Measurements from ENCODE around the gene CA5B.
"Not testable (repeated sequence)": the region's sequence is repeated elsewhere in the genome, so short reads cannot be mapped to it uniquely, and the experiment has no call there.

DNA sequence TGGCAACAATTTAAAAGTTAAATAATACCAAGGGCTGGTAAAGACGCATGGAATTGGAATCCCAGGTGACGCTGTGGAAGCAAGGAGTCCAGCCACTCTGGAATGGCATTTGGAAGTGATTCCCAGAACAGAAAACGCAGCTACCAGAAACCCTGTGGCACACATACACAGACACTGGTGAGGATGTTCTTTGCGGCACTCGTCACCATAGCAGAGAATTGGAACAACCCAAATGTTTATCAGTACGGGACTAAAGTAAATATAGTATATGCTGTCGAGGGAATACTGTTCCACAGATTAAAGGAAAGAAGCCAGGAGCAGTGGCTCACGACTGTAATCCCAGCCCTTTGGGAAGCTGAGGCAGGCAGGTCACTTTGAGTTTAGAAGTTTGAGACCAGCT, 33.8 kb upstream of the CA5B start:
- not testable (repeated sequence) for TF ChIP-seq EZH2 (IDR thresholded peaks at IDR 0.05; ENCODE audit: borderline replicate concordance, control insufficient read depth, low read depth, low read length); TAF1 (IDR thresholded peaks at IDR 0.05; ENCODE audit: borderline replicate concordance, low read depth, low read length); LARP7 (IDR thresholded peaks at IDR 0.05); ATF7 (IDR thresholded peaks at IDR 0.05; ENCODE audit: low read depth); POLR2A (IDR thresholded peaks at IDR 0.05; ENCODE audit: low read depth, low read length); SP1 (IDR thresholded peaks at IDR 0.05; ENCODE audit: low read depth, low read length)
- TF ChIP-seq, protein P1, sequence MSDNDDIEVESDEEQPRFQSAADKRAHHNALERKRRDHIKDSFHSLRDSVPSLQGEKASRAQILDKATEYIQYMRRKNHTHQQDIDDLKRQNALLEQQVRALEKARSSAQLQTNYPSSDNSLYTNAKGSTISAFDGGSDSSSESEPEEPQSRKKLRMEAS (IDR thresholded peaks at IDR 0.05; ENCODE audit: low read depth, low read length) = not testable (repeated sequence)
- TF ChIP-seq, protein P2, sequence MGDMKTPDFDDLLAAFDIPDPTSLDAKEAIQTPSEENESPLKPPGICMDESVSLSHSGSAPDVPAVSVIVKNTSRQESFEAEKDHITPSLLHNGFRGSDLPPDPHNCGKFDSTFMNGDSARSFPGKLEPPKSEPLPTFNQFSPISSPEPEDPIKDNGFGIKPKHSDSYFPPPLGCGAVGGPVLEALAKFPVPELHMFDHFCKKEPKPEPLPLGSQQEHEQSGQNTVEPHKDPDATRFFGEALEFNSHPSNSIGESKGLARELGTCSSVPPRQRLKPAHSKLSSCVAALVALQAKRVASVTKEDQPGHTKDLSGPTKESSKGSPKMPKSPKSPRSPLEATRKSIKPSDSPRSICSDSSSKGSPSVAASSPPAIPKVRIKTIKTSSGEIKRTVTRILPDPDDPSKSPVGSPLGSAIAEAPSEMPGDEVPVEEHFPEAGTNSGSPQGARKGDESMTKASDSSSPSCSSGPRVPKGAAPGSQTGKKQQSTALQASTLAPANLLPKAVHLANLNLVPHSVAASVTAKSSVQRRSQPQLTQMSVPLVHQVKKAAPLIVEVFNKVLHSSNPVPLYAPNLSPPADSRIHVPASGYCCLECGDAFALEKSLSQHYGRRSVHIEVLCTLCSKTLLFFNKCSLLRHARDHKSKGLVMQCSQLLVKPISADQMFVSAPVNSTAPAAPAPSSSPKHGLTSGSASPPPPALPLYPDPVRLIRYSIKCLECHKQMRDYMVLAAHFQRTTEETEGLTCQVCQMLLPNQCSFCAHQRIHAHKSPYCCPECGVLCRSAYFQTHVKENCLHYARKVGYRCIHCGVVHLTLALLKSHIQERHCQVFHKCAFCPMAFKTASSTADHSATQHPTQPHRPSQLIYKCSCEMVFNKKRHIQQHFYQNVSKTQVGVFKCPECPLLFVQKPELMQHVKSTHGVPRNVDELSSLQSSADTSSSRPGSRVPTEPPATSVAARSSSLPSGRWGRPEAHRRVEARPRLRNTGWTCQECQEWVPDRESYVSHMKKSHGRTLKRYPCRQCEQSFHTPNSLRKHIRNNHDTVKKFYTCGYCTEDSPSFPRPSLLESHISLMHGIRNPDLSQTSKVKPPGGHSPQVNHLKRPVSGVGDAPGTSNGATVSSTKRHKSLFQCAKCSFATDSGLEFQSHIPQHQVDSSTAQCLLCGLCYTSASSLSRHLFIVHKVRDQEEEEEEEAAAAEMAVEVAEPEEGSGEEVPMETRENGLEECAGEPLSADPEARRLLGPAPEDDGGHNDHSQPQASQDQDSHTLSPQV (IDR thresholded peaks at IDR 0.05) = not testable (repeated sequence)
- TF ChIP-seq, protein P3, sequence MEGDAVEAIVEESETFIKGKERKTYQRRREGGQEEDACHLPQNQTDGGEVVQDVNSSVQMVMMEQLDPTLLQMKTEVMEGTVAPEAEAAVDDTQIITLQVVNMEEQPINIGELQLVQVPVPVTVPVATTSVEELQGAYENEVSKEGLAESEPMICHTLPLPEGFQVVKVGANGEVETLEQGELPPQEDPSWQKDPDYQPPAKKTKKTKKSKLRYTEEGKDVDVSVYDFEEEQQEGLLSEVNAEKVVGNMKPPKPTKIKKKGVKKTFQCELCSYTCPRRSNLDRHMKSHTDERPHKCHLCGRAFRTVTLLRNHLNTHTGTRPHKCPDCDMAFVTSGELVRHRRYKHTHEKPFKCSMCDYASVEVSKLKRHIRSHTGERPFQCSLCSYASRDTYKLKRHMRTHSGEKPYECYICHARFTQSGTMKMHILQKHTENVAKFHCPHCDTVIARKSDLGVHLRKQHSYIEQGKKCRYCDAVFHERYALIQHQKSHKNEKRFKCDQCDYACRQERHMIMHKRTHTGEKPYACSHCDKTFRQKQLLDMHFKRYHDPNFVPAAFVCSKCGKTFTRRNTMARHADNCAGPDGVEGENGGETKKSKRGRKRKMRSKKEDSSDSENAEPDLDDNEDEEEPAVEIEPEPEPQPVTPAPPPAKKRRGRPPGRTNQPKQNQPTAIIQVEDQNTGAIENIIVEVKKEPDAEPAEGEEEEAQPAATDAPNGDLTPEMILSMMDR (IDR thresholded peaks at IDR 0.05 in 2 of 3, conservative IDR thresholded peaks at IDR 0.05 in 1 of 3; ENCODE audit: control insufficient read depth in 2 of 3, extremely low read depth in 1 of 3, insufficient read depth in 1 of 3, low read depth in 3 of 3, low read length in 3 of 3) = not testable (repeated sequence)
- TF ChIP-seq, protein P4, sequence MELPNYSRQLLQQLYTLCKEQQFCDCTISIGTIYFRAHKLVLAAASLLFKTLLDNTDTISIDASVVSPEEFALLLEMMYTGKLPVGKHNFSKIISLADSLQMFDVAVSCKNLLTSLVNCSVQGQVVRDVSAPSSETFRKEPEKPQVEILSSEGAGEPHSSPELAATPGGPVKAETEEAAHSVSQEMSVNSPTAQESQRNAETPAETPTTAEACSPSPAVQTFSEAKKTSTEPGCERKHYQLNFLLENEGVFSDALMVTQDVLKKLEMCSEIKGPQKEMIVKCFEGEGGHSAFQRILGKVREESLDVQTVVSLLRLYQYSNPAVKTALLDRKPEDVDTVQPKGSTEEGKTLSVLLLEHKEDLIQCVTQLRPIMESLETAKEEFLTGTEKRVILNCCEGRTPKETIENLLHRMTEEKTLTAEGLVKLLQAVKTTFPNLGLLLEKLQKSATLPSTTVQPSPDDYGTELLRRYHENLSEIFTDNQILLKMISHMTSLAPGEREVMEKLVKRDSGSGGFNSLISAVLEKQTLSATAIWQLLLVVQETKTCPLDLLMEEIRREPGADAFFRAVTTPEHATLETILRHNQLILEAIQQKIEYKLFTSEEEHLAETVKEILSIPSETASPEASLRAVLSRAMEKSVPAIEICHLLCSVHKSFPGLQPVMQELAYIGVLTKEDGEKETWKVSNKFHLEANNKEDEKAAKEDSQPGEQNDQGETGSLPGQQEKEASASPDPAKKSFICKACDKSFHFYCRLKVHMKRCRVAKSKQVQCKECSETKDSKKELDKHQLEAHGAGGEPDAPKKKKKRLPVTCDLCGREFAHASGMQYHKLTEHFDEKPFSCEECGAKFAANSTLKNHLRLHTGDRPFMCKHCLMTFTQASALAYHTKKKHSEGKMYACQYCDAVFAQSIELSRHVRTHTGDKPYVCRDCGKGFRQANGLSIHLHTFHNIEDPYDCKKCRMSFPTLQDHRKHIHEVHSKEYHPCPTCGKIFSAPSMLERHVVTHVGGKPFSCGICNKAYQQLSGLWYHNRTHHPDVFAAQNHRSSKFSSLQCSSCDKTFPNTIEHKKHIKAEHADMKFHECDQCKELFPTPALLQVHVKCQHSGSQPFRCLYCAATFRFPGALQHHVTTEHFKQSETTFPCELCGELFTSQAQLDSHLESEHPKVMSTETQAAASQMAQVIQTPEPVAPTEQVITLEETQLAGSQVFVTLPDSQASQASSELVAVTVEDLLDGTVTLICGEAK (IDR thresholded peaks at IDR 0.05; ENCODE audit: borderline replicate concordance) = not testable (repeated sequence)
- TF ChIP-seq, protein P5, sequence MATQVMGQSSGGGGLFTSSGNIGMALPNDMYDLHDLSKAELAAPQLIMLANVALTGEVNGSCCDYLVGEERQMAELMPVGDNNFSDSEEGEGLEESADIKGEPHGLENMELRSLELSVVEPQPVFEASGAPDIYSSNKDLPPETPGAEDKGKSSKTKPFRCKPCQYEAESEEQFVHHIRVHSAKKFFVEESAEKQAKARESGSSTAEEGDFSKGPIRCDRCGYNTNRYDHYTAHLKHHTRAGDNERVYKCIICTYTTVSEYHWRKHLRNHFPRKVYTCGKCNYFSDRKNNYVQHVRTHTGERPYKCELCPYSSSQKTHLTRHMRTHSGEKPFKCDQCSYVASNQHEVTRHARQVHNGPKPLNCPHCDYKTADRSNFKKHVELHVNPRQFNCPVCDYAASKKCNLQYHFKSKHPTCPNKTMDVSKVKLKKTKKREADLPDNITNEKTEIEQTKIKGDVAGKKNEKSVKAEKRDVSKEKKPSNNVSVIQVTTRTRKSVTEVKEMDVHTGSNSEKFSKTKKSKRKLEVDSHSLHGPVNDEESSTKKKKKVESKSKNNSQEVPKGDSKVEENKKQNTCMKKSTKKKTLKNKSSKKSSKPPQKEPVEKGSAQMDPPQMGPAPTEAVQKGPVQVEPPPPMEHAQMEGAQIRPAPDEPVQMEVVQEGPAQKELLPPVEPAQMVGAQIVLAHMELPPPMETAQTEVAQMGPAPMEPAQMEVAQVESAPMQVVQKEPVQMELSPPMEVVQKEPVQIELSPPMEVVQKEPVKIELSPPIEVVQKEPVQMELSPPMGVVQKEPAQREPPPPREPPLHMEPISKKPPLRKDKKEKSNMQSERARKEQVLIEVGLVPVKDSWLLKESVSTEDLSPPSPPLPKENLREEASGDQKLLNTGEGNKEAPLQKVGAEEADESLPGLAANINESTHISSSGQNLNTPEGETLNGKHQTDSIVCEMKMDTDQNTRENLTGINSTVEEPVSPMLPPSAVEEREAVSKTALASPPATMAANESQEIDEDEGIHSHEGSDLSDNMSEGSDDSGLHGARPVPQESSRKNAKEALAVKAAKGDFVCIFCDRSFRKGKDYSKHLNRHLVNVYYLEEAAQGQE (IDR thresholded peaks at IDR 0.05; ENCODE audit: low read depth, low read length) = not testable (repeated sequence)

Data from GM12878 (cell line).